ENCODE results near the gene MEIS2. TPM values are rescaled to one million over a fixed set of nuclear protein-coding genes. Genes with fewer than 3 reads are reported as not detected.

The MEIS2 gene
- total RNA-seq, 2 experiments from 2014 or later, result not detected

DNA sequence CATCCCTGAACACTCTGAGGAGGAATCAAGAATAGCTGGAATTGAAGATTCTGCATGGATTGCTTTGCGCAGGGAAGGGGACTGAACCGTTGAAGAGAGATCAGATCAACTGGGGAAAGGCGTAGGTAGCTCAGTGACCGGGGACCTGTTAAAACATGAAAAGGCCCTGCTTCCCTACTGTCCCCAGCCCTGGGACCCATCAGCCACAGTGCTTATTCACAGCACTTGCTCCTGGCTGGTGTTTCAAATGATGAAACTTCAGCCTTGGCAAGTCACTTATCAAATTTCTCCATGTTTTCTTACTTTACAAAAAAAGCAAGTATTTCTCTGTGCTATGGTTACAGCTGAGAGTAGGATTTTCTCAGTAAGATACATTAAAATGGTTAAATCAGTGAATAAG, 199.3 kb downstream of the MEIS2 start:
- ATAC-seq (ENCODE audit: poor library complexity) (no peak), DNase-seq (no peak)
- Mint-ChIP-seq H3K9me3 (no peaks in the 10 kb centered on the region), H3K27me3 (peaks cover 30% of the 10 kb centered on the region), H3K36me3 (ENCODE audit: low read depth) (no peaks in the 10 kb centered on the region), H3K4me1 (ENCODE audit: low read depth) (no peaks in the 10 kb centered on the region), H3K4me3 (no peak overlapping the region), H3K27ac (no peak overlapping the region)
- no peak overlapping the region for H3K27ac ChIP-seq (ENCODE audit: low read depth in 1 of 2, low read length in 2 of 2)
- H3K36me3 ChIP-seq (ENCODE audit: insufficient read depth, low read length), result no peaks in the 10 kb centered on the region
- POLR2A ChIA-PET, result no interaction called here
- H3K27me3 ChIP-seq (ENCODE audit: control insufficient read depth in 1 of 2, insufficient read depth in 2 of 2, low read length in 2 of 2), result no peaks in the 10 kb centered on the region
- CTCF ChIA-PET, result no interaction called here
- TF ChIP-seq, protein P1, sequence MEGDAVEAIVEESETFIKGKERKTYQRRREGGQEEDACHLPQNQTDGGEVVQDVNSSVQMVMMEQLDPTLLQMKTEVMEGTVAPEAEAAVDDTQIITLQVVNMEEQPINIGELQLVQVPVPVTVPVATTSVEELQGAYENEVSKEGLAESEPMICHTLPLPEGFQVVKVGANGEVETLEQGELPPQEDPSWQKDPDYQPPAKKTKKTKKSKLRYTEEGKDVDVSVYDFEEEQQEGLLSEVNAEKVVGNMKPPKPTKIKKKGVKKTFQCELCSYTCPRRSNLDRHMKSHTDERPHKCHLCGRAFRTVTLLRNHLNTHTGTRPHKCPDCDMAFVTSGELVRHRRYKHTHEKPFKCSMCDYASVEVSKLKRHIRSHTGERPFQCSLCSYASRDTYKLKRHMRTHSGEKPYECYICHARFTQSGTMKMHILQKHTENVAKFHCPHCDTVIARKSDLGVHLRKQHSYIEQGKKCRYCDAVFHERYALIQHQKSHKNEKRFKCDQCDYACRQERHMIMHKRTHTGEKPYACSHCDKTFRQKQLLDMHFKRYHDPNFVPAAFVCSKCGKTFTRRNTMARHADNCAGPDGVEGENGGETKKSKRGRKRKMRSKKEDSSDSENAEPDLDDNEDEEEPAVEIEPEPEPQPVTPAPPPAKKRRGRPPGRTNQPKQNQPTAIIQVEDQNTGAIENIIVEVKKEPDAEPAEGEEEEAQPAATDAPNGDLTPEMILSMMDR (IDR thresholded peaks at IDR 0.05), result no peak
- intact Hi-C loops (cut with DNase I, micrococcal nuclease), result no loop called here
- H3K9me3 ChIP-seq (ENCODE audit: control insufficient read depth in 1 of 2, insufficient read depth in 1 of 2, low read length in 2 of 2), result no peaks in the 10 kb centered on the region
- H3K4me1 ChIP-seq (ENCODE audit: insufficient read depth, low read length), result no peaks in the 10 kb centered on the region
- no peak overlapping the region for H3K4me3 ChIP-seq (ENCODE audit: low read length)

DNA sequence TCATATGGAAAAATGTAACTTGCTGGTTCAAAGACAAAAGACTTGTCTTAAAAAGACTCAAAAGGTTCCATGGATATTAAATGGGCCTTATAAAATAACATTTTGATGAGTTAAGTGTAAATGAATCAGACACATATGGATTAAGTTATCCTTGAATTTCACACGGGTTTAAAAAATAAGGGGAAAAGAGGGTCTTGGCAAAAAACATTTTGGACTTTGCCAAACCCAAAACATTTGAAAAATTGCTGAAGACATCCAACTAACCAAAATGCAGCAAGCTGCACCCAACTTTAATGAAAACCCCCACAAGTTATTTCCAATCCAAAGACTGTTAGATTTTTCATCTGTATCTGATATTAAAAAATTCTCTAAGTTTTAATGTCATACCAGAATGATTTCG, 200.7 kb downstream of the MEIS2 start:
- Mint-ChIP-seq H3K27ac (no peak overlapping the region), H3K4me3 (no peak overlapping the region), H3K27me3 (peaks cover 36% of the 10 kb centered on the region), H3K9me3 (no peaks in the 10 kb centered on the region), H3K36me3 (ENCODE audit: low read depth) (no peaks in the 10 kb centered on the region), H3K4me1 (ENCODE audit: low read depth) (no peaks in the 10 kb centered on the region)
- TF ChIP-seq, protein P1 (IDR thresholded peaks at IDR 0.05), result no peak
- ATAC-seq (ENCODE audit: poor library complexity) (no peak), DNase-seq (no peak)
- Histone ChIP-seq H3K4me3 (ENCODE audit: low read length) (no peak overlapping the region), H3K4me1 (ENCODE audit: insufficient read depth, low read length) (no peaks in the 10 kb centered on the region), H3K27ac (ENCODE audit: low read depth in 1 of 2, low read length in 2 of 2) (no peak overlapping the region), H3K36me3 (ENCODE audit: insufficient read depth, low read length) (no peaks in the 10 kb centered on the region), H3K27me3 (ENCODE audit: control insufficient read depth in 1 of 2, insufficient read depth in 2 of 2, low read length in 2 of 2) (no peaks in the 10 kb centered on the region), H3K9me3 (ENCODE audit: control insufficient read depth in 1 of 2, insufficient read depth in 1 of 2, low read length in 2 of 2) (no peaks in the 10 kb centered on the region)
- CTCF ChIA-PET, result no interaction called here
- intact Hi-C loops (cut with DNase I, micrococcal nuclease), result no loop called here
- POLR2A ChIA-PET, result no interaction called here

DNA sequence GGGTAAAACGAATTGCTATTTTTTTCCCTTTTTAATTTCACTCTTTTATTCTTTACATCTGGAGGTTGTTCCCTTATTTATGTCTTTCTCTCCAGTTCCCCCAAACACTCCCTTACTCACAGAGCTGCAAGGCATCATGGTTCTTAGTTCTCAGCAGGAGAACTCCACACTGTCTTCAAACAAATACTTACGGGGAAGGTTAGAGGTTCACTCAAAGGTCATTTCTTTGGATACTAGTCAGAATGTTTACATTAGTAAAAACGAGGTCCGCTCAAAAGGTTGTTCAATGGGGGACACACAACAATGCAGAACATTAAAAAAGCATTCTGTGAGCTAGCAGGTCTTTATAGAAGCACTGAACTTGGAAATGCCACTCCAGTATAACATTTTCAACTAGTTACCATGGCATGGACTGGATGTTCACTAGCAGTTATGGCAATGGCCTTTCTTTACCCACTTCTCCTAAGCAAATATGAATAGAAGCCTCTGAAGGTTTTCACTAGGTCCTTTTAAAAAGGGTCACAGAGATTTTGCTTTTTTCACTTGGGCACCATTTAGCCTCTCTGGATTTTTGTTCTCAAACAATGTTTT, 201.7 kb downstream of the MEIS2 start:
- CTCF ChIA-PET, result no interaction called here

More for the DNA sequence above, 201.7 kb downstream of the MEIS2 start:
- Histone ChIP-seq H3K4me3 (ENCODE audit: low read length) (no peak overlapping the region), H3K27me3 (ENCODE audit: control insufficient read depth in 1 of 2, insufficient read depth in 2 of 2, low read length in 2 of 2) (peaks cover 0 to 7% of the 10 kb centered on the region in 2 experiments), H3K9me3 (ENCODE audit: control insufficient read depth in 1 of 2, insufficient read depth in 1 of 2, low read length in 2 of 2) (no peaks in the 10 kb centered on the region), H3K36me3 (ENCODE audit: insufficient read depth, low read length) (no peaks in the 10 kb centered on the region), H3K4me1 (ENCODE audit: insufficient read depth, low read length) (no peaks in the 10 kb centered on the region), H3K27ac (ENCODE audit: low read depth in 1 of 2, low read length in 2 of 2) (no peak overlapping the region)
- Mint-ChIP-seq H3K36me3 (ENCODE audit: low read depth) (no peaks in the 10 kb centered on the region), H3K27me3 (peaks cover 44% of the 10 kb centered on the region), H3K27ac (no peak overlapping the region), H3K4me3 (no peak overlapping the region), H3K4me1 (ENCODE audit: low read depth) (no peaks in the 10 kb centered on the region), H3K9me3 (no peaks in the 10 kb centered on the region)
- DNase-seq (no peak), ATAC-seq (ENCODE audit: poor library complexity) (no peak)
- intact Hi-C loops (cut with DNase I, micrococcal nuclease), result no loop called here
- POLR2A ChIA-PET, result no interaction called here
- TF ChIP-seq, protein P1 (IDR thresholded peaks at IDR 0.05), result no peak
